Body of pancreas (tissue), 4 donors: Measurements from ENCODE around the gene SELENOM. TPM values are rescaled to one million over a fixed set of nuclear protein-coding genes. Genes with fewer than 3 reads are reported as not detected.

ENCODE experiments used
- ATAC-seq: fragments of 150-250 bp; one replicate; pipeline ENCODE4 v1.9.1; 2016
- DNase-seq, 4 donors: peaks; one replicate each; pipeline ENCODE4 v3.0.0-alpha.2; 2019
- H3K27ac ChIP-seq, 4 donors: fragments of 200-600 bp; sonication (generic); 1 replicate in 3 of 4; 2 replicates in 1 of 4; pipeline versions ENCODE4 v1.5.1 to v1.6.1; 2016 to 2019; ENCODE audit warnings: mild to moderate bottlenecking in 1 of 4, mixed read lengths in 1 of 4, moderate library complexity in 1 of 4
- H3K27me3 ChIP-seq, 2 donors: fragments of 200-600 bp; sonication (generic); one replicate each; pipeline ENCODE4 v1.6.0; 2016; ENCODE audit warnings: mild to moderate bottlenecking in 1 of 2
- H3K36me3 ChIP-seq, 2 donors: fragments of 200-600 bp; sonication (generic); replicated peaks in 1 of 2; 2 replicates each; pipeline ENCODE4 v1.5.1; 2016; ENCODE audit warnings: low read depth in 2 of 2; ENCODE audit not compliant: insufficient read depth in 1 of 2
- H3K4me1 ChIP-seq: fragments of 200-600 bp; sonication (generic); one replicate; pipeline ENCODE4 v1.6.0; 2016
- H3K4me3 ChIP-seq, 2 donors: fragments of 200-600 bp; sonication (generic); 1 replicate in 1 of 2; 2 replicates in 1 of 2; pipeline ENCODE4 v1.5.1; 2016 to 2019
- H3K9me3 ChIP-seq, 3 donors: fragments of 200-600 bp; sonication (generic); 1 replicate in 2 of 3; 2 replicates in 1 of 3; pipeline ENCODE4 v1.5.1; 2016
- POLR2A ChIP-seq, 3 donors: fragments of 450-650 bp; IDR thresholded peaks; one replicate each; pipeline ENCODE4 v1.6.1; 2016; ENCODE audit warnings: antibody characterized with exemption in 3 of 3, mild to moderate bottlenecking in 2 of 3
- WGBS, 2 donors: methylation state at CpG; one replicate each; pipeline ENCODE4 v1.1.5; 2017; 5-methylcytosine and 5-hydroxymethylcytosine counted together
- intact Hi-C: fragments of 100-400 bp; cut with DNase I; formaldehyde crosslinking; loops from one replicate; pipeline ENCODE4 v1.15.1; 2023
- total RNA-seq, 2 donors: library from RNA; depleted of rRNA; stranded (reverse); fragments of >200 nt; gene quantifications; one replicate each; pipeline ENCODE4 v1.1.0, GENCODE V29; 2016
- TF ChIP-seq, protein P1 (sequence below), 7 experiments: fragments of 450-650 bp in 4 of 7; fragments of 200-600 bp in 3 of 7; sonication (generic) in 3 of 7; IDR thresholded peaks; one replicate each; pipeline ENCODE4 v1.5.1; 2016 to 2019; ENCODE audit warnings: antibody characterized with exemption in 7 of 7

SELENOM gene
- total RNA-seq, 2 donors from 2014 or later = 127 to 198 TPM

DNA sequence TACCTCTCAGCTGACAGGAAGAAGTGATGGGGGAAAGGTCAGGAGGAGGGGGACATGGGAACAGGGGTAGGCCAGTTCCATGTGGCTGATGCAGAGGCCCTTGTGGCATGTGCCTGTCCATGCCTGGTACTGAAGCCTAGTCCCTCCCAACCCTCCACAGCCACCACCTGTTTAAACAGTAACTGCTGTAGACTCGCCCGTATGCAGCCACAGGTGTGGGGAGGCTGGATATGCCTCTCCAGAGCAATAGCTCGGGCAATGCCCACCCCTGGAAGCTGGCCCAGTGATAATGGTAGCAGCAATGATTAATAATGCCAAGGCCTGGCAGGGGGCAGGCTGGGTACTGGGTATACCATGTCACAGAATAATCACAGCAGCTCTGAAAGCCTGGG is 24.0 kb downstream of the SELENOM start:
- intact Hi-C loops = no loop called here
- peak; percentile 31 for ATAC-seq

DNA sequence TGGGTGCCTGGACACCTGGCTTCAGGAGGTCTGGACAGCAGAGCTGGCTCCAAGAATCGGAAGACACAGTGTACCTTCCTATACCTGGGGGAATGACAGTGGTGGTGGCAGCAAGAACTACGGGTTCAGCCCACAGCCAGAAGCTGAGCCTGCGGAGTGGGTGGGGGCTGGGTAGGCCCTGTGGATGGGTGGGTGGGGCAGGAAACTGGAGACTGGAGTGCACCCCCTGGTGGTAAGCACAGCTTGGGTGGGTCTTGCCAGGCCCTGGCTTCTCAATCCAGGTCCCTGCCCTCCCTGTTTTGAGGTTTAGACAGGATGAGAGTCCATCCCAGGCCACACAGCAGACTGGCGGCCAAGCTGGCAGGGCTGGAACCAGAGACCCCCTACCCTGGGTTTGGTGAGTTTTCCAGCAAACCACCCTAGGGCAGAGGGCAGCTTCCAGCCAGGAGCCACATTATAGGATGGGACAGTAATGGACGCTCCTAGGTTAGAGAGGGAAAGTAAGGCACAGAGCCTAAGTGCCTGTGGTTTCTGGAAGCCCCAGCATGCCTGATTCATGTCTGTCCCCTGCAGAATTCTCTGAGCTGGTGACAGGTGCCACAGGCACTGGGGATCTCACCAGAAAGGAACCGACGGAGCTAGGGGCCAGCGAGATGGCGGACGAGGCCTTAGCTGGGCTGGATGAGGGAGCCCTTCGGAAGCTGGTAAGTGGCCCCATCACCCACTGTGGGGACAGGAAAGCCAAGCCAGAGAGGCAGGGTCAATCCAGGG is 24.6 kb downstream of the SELENOM start:
- Histone ChIP-seq H3K27ac (peak overlapping the region; percentile 91 to 97 (median 93)), H3K9me3 (no peaks in the 10 kb centered on the region), H3K27me3 (no peaks in the 10 kb centered on the region), H3K36me3 (no peaks in the 10 kb centered on the region), H3K4me3 (no peak overlapping the region), H3K4me1 (peaks cover 77% of the 10 kb centered on the region)
- intact Hi-C loops = no loop called here
- DNase-seq (peak; percentile 69 to 75 (median 74)), ATAC-seq (no peak)
- TF ChIP-seq, protein P1, sequence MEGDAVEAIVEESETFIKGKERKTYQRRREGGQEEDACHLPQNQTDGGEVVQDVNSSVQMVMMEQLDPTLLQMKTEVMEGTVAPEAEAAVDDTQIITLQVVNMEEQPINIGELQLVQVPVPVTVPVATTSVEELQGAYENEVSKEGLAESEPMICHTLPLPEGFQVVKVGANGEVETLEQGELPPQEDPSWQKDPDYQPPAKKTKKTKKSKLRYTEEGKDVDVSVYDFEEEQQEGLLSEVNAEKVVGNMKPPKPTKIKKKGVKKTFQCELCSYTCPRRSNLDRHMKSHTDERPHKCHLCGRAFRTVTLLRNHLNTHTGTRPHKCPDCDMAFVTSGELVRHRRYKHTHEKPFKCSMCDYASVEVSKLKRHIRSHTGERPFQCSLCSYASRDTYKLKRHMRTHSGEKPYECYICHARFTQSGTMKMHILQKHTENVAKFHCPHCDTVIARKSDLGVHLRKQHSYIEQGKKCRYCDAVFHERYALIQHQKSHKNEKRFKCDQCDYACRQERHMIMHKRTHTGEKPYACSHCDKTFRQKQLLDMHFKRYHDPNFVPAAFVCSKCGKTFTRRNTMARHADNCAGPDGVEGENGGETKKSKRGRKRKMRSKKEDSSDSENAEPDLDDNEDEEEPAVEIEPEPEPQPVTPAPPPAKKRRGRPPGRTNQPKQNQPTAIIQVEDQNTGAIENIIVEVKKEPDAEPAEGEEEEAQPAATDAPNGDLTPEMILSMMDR (IDR thresholded peaks at IDR 0.05) = peak in 6 of 7 experiments; percentile 29 to 52 (median 45)
- no peak for TF ChIP-seq POLR2A (IDR thresholded peaks at IDR 0.05)
- WGBS, 2 donors = 41 to 57% methylated on average over 6 to 11 of the region's 11 CpGs

More for the DNA sequence above, 24.0 kb downstream of the SELENOM start:
- TF ChIP-seq POLR2A (IDR thresholded peaks at IDR 0.05) = peak; percentile 47 to 79 (median 65)
- TF ChIP-seq, protein P1 (IDR thresholded peaks at IDR 0.05) = peak in 1 of 7 experiments; percentile 21
- peaks cover 0 to 4% of the 10 kb centered on the region in 2 donors for H3K36me3 ChIP-seq
- H3K4me3 ChIP-seq = no peak overlapping the region
- no peaks in the 10 kb centered on the region for H3K9me3 ChIP-seq
- H3K27me3 ChIP-seq = no peaks in the 10 kb centered on the region
- WGBS, 2 donors = 18 to 20% methylated on average over 1 to 3 of the region's 3 CpGs
- peak overlapping the region; percentile 91 to 97 (median 93) for H3K27ac ChIP-seq
- peaks cover 77% of the 10 kb centered on the region for H3K4me1 ChIP-seq
- DNase-seq = peak; percentile 80 to 95 (median 94)

DNA sequence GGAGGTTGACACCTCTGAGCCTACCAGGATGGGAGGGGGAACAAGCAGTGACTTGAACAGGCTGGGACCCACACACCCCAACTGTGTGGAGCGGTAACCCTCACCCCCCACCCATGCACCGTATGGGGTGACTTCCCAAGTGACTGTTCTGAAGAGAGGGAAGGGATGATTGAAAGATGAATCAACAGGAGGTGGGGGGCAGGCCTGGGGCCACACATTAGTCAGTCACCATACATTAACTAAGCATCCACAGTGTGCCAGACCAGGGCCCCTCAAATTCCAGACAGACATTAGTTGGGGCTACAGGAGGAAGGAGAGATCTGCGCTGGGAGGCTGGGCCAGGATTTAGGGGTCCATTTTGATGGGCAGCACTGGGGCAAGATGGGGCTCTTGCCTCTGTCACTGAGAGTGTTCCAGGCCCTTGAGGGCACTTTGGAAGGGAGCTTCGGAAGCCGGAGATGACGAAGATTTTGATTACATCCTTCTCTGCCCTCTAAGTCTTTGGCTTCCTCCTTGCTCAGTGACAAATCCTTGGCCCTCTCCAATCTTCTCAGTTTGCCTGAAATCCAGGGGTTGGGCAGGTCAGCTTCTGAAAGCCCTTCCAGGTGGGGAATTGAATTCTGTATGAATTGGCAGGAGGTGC is 25.3 kb downstream of the SELENOM start:
- no peak for TF ChIP-seq POLR2A (IDR thresholded peaks at IDR 0.05)
- TF ChIP-seq, protein P1 (IDR thresholded peaks at IDR 0.05) = no peak
- no peak for ATAC-seq

DNA sequence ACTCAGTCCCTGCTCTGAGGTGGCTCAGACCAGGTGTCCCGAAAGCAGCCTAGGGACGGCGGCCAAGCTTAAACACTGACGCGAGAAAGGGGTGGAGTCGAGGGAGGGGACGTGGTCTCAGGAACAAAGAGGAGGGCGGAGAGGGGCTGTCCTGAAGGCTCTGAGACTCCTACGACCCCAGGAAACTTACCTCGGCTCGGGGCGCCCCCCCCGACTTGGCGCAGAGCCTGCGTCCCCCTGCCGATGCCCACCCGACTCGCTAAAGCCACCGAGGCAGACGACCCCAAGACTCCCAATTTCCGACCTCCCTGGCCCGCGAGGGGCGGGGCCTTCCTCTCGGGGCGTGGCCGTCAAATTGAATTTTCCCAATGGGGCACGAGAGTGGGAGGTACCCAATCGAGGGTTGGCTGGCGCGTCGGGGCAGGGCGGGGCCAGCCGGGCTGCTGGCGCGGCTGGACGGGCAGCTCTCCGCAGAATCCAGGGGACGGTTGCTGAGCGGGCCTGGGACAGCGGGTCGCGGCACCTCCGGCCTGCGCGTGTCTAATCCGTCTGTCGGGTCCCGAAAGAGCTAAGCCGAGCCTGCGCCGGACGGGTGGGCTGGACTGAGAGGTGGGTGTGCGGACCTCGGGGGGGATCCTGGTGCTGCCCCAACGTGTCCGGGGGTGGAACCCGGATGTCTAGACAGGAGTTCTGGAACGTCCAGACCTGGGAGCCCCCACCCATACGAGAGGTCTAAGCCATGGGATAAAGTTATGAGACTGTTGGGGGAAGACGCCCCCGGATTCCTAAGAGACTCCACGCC is 26.3 kb downstream of the SELENOM start, which contains the start of gene SMTN:
Gene SMTN (plus strand): TSS at position 471 of the 802 bp plus-strand sequence. CDS start 1,941 bp downstream, outside the sequence.
- Histone ChIP-seq H3K4me3 (peak within 1 kb of the TSS; percentile 25 to 39), H3K9me3 (no peaks in the 10 kb centered on the region), H3K27ac (peak within 1 kb of the TSS; percentile 91 to 97 (median 93)), H3K27me3 (no peaks in the 10 kb centered on the region), H3K4me1 (peaks cover 69% of the 10 kb centered on the region), H3K36me3 (no peaks in the 10 kb centered on the region)
- DNase-seq = peak; percentile 96 to 98 (median 97)
- peak; percentile 96 to 98 (median 97) for TF ChIP-seq POLR2A (IDR thresholded peaks at IDR 0.05)
- TF ChIP-seq, protein P1 (IDR thresholded peaks at IDR 0.05) = peak in 1 of 7 experiments; percentile 5
- intact Hi-C loops = no loop called here
- ATAC-seq = peak; percentile 84
- 0 to 1% methylated on average over 18 to 61 of the region's 63 CpGs for WGBS, 2 donors

More for the DNA sequence above, 25.3 kb downstream of the SELENOM start:
- H3K4me3 ChIP-seq = peak overlapping the region; percentile 25 to 39
- intact Hi-C loops = no loop called here
- peaks cover 77% of the 10 kb centered on the region for H3K4me1 ChIP-seq
- H3K27ac ChIP-seq = peak overlapping the region; percentile 91 to 97 (median 93)
- 27 to 28% methylated on average over 6 of the region's 6 CpGs for WGBS, 2 donors
- no peaks in the 10 kb centered on the region for H3K27me3 ChIP-seq
- no peaks in the 10 kb centered on the region for H3K9me3 ChIP-seq
- no peak for DNase-seq
- no peaks in the 10 kb centered on the region for H3K36me3 ChIP-seq
